Transverse colon (tissue), 4 donors: ENCODE results near the gene SLAMF8. TPM values are rescaled to one million over a fixed set of nuclear protein-coding genes. Genes with fewer than 3 reads are reported as not detected.

Experiments used
- DNase-seq: peaks from one replicate; pipeline ENCODE4 v3.0.0-alpha.2; 2019
- H3K27ac ChIP-seq, 4 donors: fragments of 200-600 bp; sonication (generic); 2 replicates each; pipeline ENCODE4 v1.5.1; 2016 to 2018; ENCODE audit warnings: inconsistent platforms in 4 of 4
- H3K27me3 ChIP-seq: fragments of 200-600 bp; sonication (generic); 2 replicates; pipeline ENCODE4 v1.5.1; 2017; ENCODE audit warnings: inconsistent platforms
- H3K36me3 ChIP-seq, 4 donors: fragments of 200-600 bp; sonication (generic); 2 replicates each; pipeline ENCODE4 v1.5.1; 2017 to 2019; ENCODE audit warnings: inconsistent platforms in 4 of 4
- H3K4me1 ChIP-seq, 4 donors: fragments of 200-600 bp; sonication (generic); 2 replicates each; pipeline ENCODE4 v1.5.1; 2017 to 2020; ENCODE audit warnings: inconsistent platforms in 4 of 4
- H3K4me3 ChIP-seq, 4 donors: fragments of 200-600 bp; sonication (generic); 1 replicate in 1 of 4; 2 replicates in 3 of 4; pipeline versions ENCODE4 v1.5.1 to v1.6.1; 2017 to 2019; ENCODE audit warnings: inconsistent platforms in 4 of 4
- H3K9me3 ChIP-seq, 2 donors: fragments of 200-600 bp; sonication (generic); 2 replicates each; pipeline ENCODE4 v1.5.1; 2017 to 2019; ENCODE audit warnings: inconsistent platforms in 2 of 2
- CTCF ChIP-seq, 5 experiments: fragments of 200-600 bp in 3 of 5; fragments of 450-650 bp in 2 of 5; sonication (generic) in 3 of 5; IDR thresholded peaks; 1 replicate in 2 of 5; 2 replicates in 3 of 5; pipeline ENCODE4 v1.5.1; 2016 to 2017; ENCODE audit warnings: antibody characterized with exemption in 5 of 5, inconsistent platforms in 3 of 5, mild to moderate bottlenecking in 2 of 5, moderate library complexity in 1 of 5
- EP300 ChIP-seq: sonication (generic); formaldehyde crosslinking; IDR thresholded peaks from one replicate; pipeline ENCODE4 v1.6.1; 2017; ENCODE audit warnings: antibody characterized with exemption, low read depth
- POLR2A ChIP-seq: fragments of 450-650 bp; IDR thresholded peaks from one replicate; pipeline ENCODE4 v1.6.1; 2016; ENCODE audit warnings: antibody characterized with exemption, mild to moderate bottlenecking, moderate library complexity
- POLR2AphosphoS5 ChIP-seq, 3 donors: sonication (generic); formaldehyde crosslinking; IDR thresholded peaks; one replicate each; pipeline ENCODE4 v1.6.1; 2016; ENCODE audit warnings: antibody characterized with exemption in 3 of 3
- WGBS, 2 donors: methylation state at CpG; one replicate each; pipeline ENCODE4 v1.1.5; 2018; ENCODE audit warnings: low coverage in 1 of 2; 5-methylcytosine and 5-hydroxymethylcytosine counted together
- in situ Hi-C, 4 donors: fragments of 200-750 bp; cut with MboI; loops; one replicate each; pipeline versions ENCODE4 v1.15.0 to v1.15.1; 2017; ENCODE audit warnings: low sequenced_read_pairs in 3 of 4, low pct_ligation_motif_present in 1 of 4, low pct_unique_long_range_greater_than_20kb in 1 of 4
- intact Hi-C: fragments of 100-400 bp; cut with DNase I; formaldehyde crosslinking; loops from one replicate; pipeline ENCODE4 v1.15.1; 2023; ENCODE audit warnings: low total_unique reads
- total RNA-seq, 4 donors: library from RNA; depleted of rRNA; stranded (reverse); fragments of >200 nt; gene quantifications; one replicate each; pipeline ENCODE4 v1.1.0, GENCODE V29; 2016

Gene SLAMF8
- total RNA-seq, 4 donors from 2014 or later = 0.37 to 7.1 (median 2.3) TPM

- in situ Hi-C loops (no loop called here), intact Hi-C loops (no loop called here)
- no peaks in the 10 kb centered on the region for H3K27me3 ChIP-seq
- DNase-seq = peak; percentile 35
- no peak overlapping the region for H3K4me3 ChIP-seq
- no peak overlapping the region for H3K27ac ChIP-seq
- no peaks in the 10 kb centered on the region for H3K36me3 ChIP-seq
- TF ChIP-seq POLR2AphosphoS5 (IDR thresholded peaks at IDR 0.05) (peak in 2 of 3 donors; percentile 12 to 19), POLR2A (no peak)
- peaks cover 0 to 8% (median under 1%) of the 10 kb centered on the region in 4 donors for H3K4me1 ChIP-seq
- WGBS, 2 donors = 31 to 62% methylated on average over 4 to 7 of the region's 7 CpGs
- H3K9me3 ChIP-seq = no peaks in the 10 kb centered on the region
These were observed 3.3 kb upstream of the SLAMF8 start for GRCh38 chr1:159823406-159823805.

GRCh38 chr1:159825564-159825963 lies 1.1 kb upstream of the SLAMF8 start:
- no peak for TF ChIP-seq CTCF (IDR thresholded peaks at IDR 0.05)
- Histone ChIP-seq H3K9me3 (no peaks in the 10 kb centered on the region), H3K36me3 (no peaks in the 10 kb centered on the region), H3K27me3 (no peaks in the 10 kb centered on the region), H3K27ac (no peak overlapping the region), H3K4me1 (peaks cover 0 to 8% (median 0%) of the 10 kb centered on the region in 4 donors), H3K4me3 (no peak overlapping the region)
- 64% methylated on average over 3 of the region's 3 CpGs; no CpG with 5 or more reads in 1 of the 2 donors for WGBS, 2 donors
- intact Hi-C loops (no loop called here), in situ Hi-C loops (no loop called here)
- DNase-seq = no peak

GRCh38 chr1:159827102-159827490 lies 423 bp downstream of the SLAMF8 start:
- no peak for DNase-seq
- Histone ChIP-seq H3K4me3 (peak overlapping the region in 1 of 4 donors; percentile 20), H3K9me3 (no peaks in the 10 kb centered on the region), H3K36me3 (no peaks in the 10 kb centered on the region), H3K4me1 (peaks cover 0 to 8% (median 0%) of the 10 kb centered on the region in 4 donors), H3K27me3 (no peaks in the 10 kb centered on the region), H3K27ac (peak overlapping the region in 2 of 4 donors; percentile 19 to 28)
- intact Hi-C loops (no loop called here), in situ Hi-C loops (no loop called here)
- 84 to 92% methylated on average over 4 to 6 of the region's 6 CpGs for WGBS, 2 donors
- TF ChIP-seq CTCF (IDR thresholded peaks at IDR 0.05) (no peak), POLR2AphosphoS5 (IDR thresholded peaks at IDR 0.05) (no peak), POLR2A (no peak), EP300 (no peak)

GRCh38 chr1:159827549-159827948 lies 876 bp downstream of the SLAMF8 start:
- no peak for DNase-seq
- Histone ChIP-seq H3K27me3 (no peaks in the 10 kb centered on the region), H3K4me3 (peak overlapping the region in 1 of 4 donors; percentile 20), H3K4me1 (peaks cover 0 to 8% (median 0%) of the 10 kb centered on the region in 4 donors), H3K9me3 (no peaks in the 10 kb centered on the region), H3K36me3 (no peaks in the 10 kb centered on the region), H3K27ac (peak overlapping the region in 2 of 4 donors; percentile 19 to 28)
- in situ Hi-C loops = no loop called here
- intact Hi-C loops = no loop called here
- no peak for TF ChIP-seq EP300
- no peak for TF ChIP-seq CTCF (IDR thresholded peaks at IDR 0.05)
- no peak for TF ChIP-seq POLR2AphosphoS5 (IDR thresholded peaks at IDR 0.05)
- TF ChIP-seq POLR2A = no peak
- WGBS, 2 donors = 84 to 100% methylated on average over 1 to 3 of the region's 3 CpGs

GRCh38 chr1:159828176-159828575 lies 1.5 kb downstream of the SLAMF8 start:
- H3K27ac ChIP-seq = no peak overlapping the region
- intact Hi-C loops = no loop called here
- H3K4me1 ChIP-seq = peaks cover 0 to 8% (median 0%) of the 10 kb centered on the region in 4 donors
- H3K27me3 ChIP-seq = no peaks in the 10 kb centered on the region
- no peaks in the 10 kb centered on the region for H3K9me3 ChIP-seq
- in situ Hi-C loops = no loop called here
- no peak for TF ChIP-seq CTCF (IDR thresholded peaks at IDR 0.05)
- TF ChIP-seq POLR2A = no peak
- no peak for TF ChIP-seq POLR2AphosphoS5 (IDR thresholded peaks at IDR 0.05)
- TF ChIP-seq EP300 = no peak
- WGBS, 2 donors = 58 to 100% methylated on average over 2 to 3 of the region's 3 CpGs
- H3K36me3 ChIP-seq = no peaks in the 10 kb centered on the region
- peak overlapping the region in 1 of 4 donors; percentile 7 for H3K4me3 ChIP-seq
- no peak for DNase-seq
